IMR-90 (cell line): ENCODE data around the gene PLA2G4A. TPM values are rescaled to one million over a fixed set of nuclear protein-coding genes. Genes with fewer than 3 reads are reported as not detected.

Experiments used
- ATAC-seq: fragments of 200-7000 bp; cut with Tn5 transposase; 2 replicates; pipeline ENCODE4 v1.9.1; 2020; ENCODE audit warnings: low read depth, mild to moderate bottlenecking, moderate library complexity
- BruUV-seq: library from RNA; stranded (reverse); fragments of 400-500 nt; replicated peaks from 2 replicates; lab custom pipeline; 2021; lab: Mats Ljungman, UMichigan
- CTCF ChIA-PET: fragments of 300-600 bp; formaldehyde crosslinking; extraction: SDS; loops from one replicate; lab custom pipeline; 2021; ENCODE audit warnings: antibody characterized with exemption; lab: Yijun Ruan, JAX
- POLR2A ChIA-PET: fragments of 300-600 bp; sonication (Branson Sonifier 250); formaldehyde crosslinking; loops from one replicate; lab custom pipeline; 2022; ENCODE audit warnings: antibody characterized with exemption; ENCODE audit not compliant: unreplicated experiment; lab: Charles Lee
- DNase-seq: peaks from one replicate; pipeline ENCODE4 v3.0.0; 2013
- H2AFZ ChIP-seq: replicated peaks from 2 replicates; pipeline ENCODE3; 2013; ENCODE audit warnings: low read length, mild to moderate bottlenecking; ENCODE audit not compliant: poor library complexity
- H2AK5ac ChIP-seq: 2 replicates; pipeline ENCODE4 v1.6.1; 2013; ENCODE audit warnings: low read depth, low read length, inconsistent platforms
- H2AK9ac ChIP-seq: replicated peaks from 2 replicates; pipeline ENCODE3; 2013; ENCODE audit warnings: mild to moderate bottlenecking, low read depth, low read length, moderate library complexity; ENCODE audit not compliant: poor library complexity
- H2BK120ac ChIP-seq: 2 replicates; pipeline ENCODE4 v1.6.1; 2013; ENCODE audit warnings: low read depth, low read length, inconsistent platforms
- H2BK15ac ChIP-seq: 3 replicates; pipeline ENCODE4 v1.6.1; 2013; ENCODE audit warnings: low read depth, low read length, inconsistent platforms
- H2BK20ac ChIP-seq: 2 replicates; pipeline ENCODE4 v1.6.1; 2013; ENCODE audit warnings: low read depth, mild to moderate bottlenecking, inconsistent platforms, low read length, moderate library complexity
- H2BK5ac ChIP-seq: 2 replicates; pipeline ENCODE4 v1.6.1; 2013; ENCODE audit warnings: mild to moderate bottlenecking, low read depth, low read length, inconsistent platforms; ENCODE audit not compliant: poor library complexity, severe bottlenecking
- H3K14ac ChIP-seq: replicated peaks from 2 replicates; pipeline ENCODE4 v1.6.1; 2013; ENCODE audit warnings: low read depth, low read length, inconsistent platforms
- H3K18ac ChIP-seq: 2 replicates; pipeline ENCODE4 v1.6.1; 2013; ENCODE audit warnings: low read depth, low read length, control low read depth
- H3K23ac ChIP-seq: 2 replicates; pipeline ENCODE4 v1.6.1; 2013; ENCODE audit warnings: low read depth, low read length, inconsistent platforms
- H3K27ac ChIP-seq: 2 replicates; pipeline ENCODE4 v1.5.1; 2013; ENCODE audit warnings: mild to moderate bottlenecking, control low read depth, low read length; ENCODE audit not compliant: insufficient read depth
- H3K27me3 ChIP-seq: 2 replicates; pipeline ENCODE4 v1.6.1; 2013; ENCODE audit warnings: low read length; ENCODE audit not compliant: control insufficient read depth, insufficient read depth
- H3K36me3 ChIP-seq: 2 replicates; pipeline ENCODE4 v1.6.1; 2013; ENCODE audit warnings: low read length, mixed read lengths; ENCODE audit not compliant: control insufficient read depth, insufficient read depth
- H3K4ac ChIP-seq: 2 replicates; pipeline ENCODE4 v1.6.1; 2013; ENCODE audit warnings: low read depth, low read length, inconsistent platforms
- H3K4me1 ChIP-seq: 2 replicates; pipeline ENCODE4 v1.6.1; 2013; ENCODE audit warnings: low read length, mixed read lengths; ENCODE audit not compliant: control insufficient read depth, insufficient read depth
- H3K4me2 ChIP-seq: 2 replicates; pipeline ENCODE4 v1.6.1; 2013; ENCODE audit warnings: low read depth, mild to moderate bottlenecking, control low read depth, low read length, moderate library complexity
- H3K4me3 ChIP-seq: 2 replicates; pipeline ENCODE4 v1.5.1; 2013; ENCODE audit warnings: low read depth, mild to moderate bottlenecking, control low read depth, low read length, moderate library complexity; ENCODE audit not compliant: insufficient read depth
- H3K56ac ChIP-seq: 2 replicates; pipeline ENCODE4 v1.6.1; 2013; ENCODE audit warnings: low read length, inconsistent platforms; ENCODE audit not compliant: insufficient read depth; ENCODE audit errors: extremely low read depth
- H3K79me1 ChIP-seq, 2 experiments: 2 replicates each; pipeline ENCODE4 v1.6.1; 2013; ENCODE audit warnings: low read length in 2 of 2, inconsistent platforms in 1 of 2, low read depth in 1 of 2
- H3K9ac ChIP-seq: 2 replicates; pipeline ENCODE4 v1.6.1; 2013; ENCODE audit warnings: low read depth, low read length, control low read depth
- H3K9me1 ChIP-seq: 2 replicates; pipeline ENCODE4 v1.6.1; 2013; ENCODE audit warnings: low read length, inconsistent platforms; ENCODE audit not compliant: insufficient read depth
- H3K9me3 ChIP-seq: 2 replicates; pipeline ENCODE4 v1.6.1; 2013; ENCODE audit warnings: low read length; ENCODE audit not compliant: control insufficient read depth, insufficient read depth
- H4K20me1 ChIP-seq: 2 replicates; pipeline ENCODE4 v1.6.1; 2013; ENCODE audit warnings: low read length, inconsistent platforms; ENCODE audit not compliant: insufficient read depth
- H4K5ac ChIP-seq: 2 replicates; pipeline ENCODE4 v1.6.1; 2013; ENCODE audit warnings: mild to moderate bottlenecking, low read depth, low read length, control low read depth
- H4K8ac ChIP-seq, 2 experiments: 2 replicates each; pipeline ENCODE4 v1.6.1; 2013; ENCODE audit warnings: low read depth in 2 of 2, low read length in 2 of 2, control low read depth in 1 of 2, inconsistent platforms in 1 of 2
- H4K91ac ChIP-seq: 2 replicates; pipeline ENCODE4 v1.6.1; 2013; ENCODE audit warnings: low read depth, low read length, inconsistent platforms; ENCODE audit not compliant: insufficient read depth
- BHLHE40 ChIP-seq: fragments of 150-350 bp; IDR thresholded peaks from 2 replicates; pipeline ENCODE4 v1.6.1; 2016; ENCODE audit warnings: mild to moderate bottlenecking, low read depth, low read length
- CEBPB ChIP-seq: IDR thresholded peaks from 2 replicates; pipeline ENCODE4 v1.6.1; 2012; ENCODE audit warnings: low read depth, low read length, improper control_type of control experiment
- CHD1 ChIP-seq: IDR thresholded peaks from 2 replicates; pipeline ENCODE4 v1.6.1; 2012; ENCODE audit warnings: low read depth, low read length, improper control_type of control experiment
- MAFK ChIP-seq: IDR thresholded peaks from 2 replicates; pipeline ENCODE4 v1.6.1; 2012; ENCODE audit warnings: low read depth, low read length, improper control_type of control experiment
- MAZ ChIP-seq: IDR thresholded peaks from 2 replicates; pipeline ENCODE4 v1.6.1; 2012; ENCODE audit warnings: low read depth, mild to moderate bottlenecking, low read length, improper control_type of control experiment, moderate library complexity, borderline replicate concordance
- MXI1 ChIP-seq: IDR thresholded peaks from 2 replicates; pipeline ENCODE4 v1.6.1; 2012; ENCODE audit warnings: low read depth, mild to moderate bottlenecking, low read length, moderate library complexity, borderline replicate concordance
- NFE2L2 ChIP-seq: fragments of 150-350 bp; IDR thresholded peaks from 2 replicates; pipeline ENCODE4 v1.6.1; 2016; ENCODE audit warnings: low read depth, mild to moderate bottlenecking, low read length
- POLR2A ChIP-seq: IDR thresholded peaks from 2 replicates; pipeline ENCODE4 v1.6.1; 2012; ENCODE audit warnings: mild to moderate bottlenecking, low read depth, low read length
- RAD21 ChIP-seq: IDR thresholded peaks from 2 replicates; pipeline ENCODE4 v1.6.1; 2012; ENCODE audit warnings: low read length, improper control_type of control experiment
- RCOR1 ChIP-seq: IDR thresholded peaks from 2 replicates; pipeline ENCODE4 v1.6.1; 2012; ENCODE audit warnings: mild to moderate bottlenecking, low read length, improper control_type of control experiment; ENCODE audit not compliant: insufficient replicate concordance
- RFX5 ChIP-seq: IDR thresholded peaks from 2 replicates; pipeline ENCODE4 v1.8.0; 2012; ENCODE audit warnings: low read depth, mild to moderate bottlenecking, low read length, moderate library complexity
- SMC3 ChIP-seq: fragments of 150-350 bp; IDR thresholded peaks from 2 replicates; pipeline ENCODE4 v1.6.1; 2016; ENCODE audit warnings: low read depth, mild to moderate bottlenecking, antibody characterized with exemption, low read length, moderate library complexity
- WGBS, 2 experiments: methylation state at CpG; one replicate each; pipeline versions ENCODE4 v1.1.5 to v1.1.7; 2013; ENCODE audit warnings: missing lambda C conversion rate in 2 of 2; ENCODE audit not compliant: insufficient read length in 1 of 2; ENCODE audit errors: extremely low coverage in 2 of 2; 5-methylcytosine and 5-hydroxymethylcytosine counted together
- dilution Hi-C: fragments of 300-500 bp; cut with HindIII; formaldehyde crosslinking; loops from one replicate; pipeline ENCODE4 v1.14.3; 2018; ENCODE audit warnings: low sequenced_read_pairs; ENCODE audit not compliant: unreplicated experiment
- in situ Hi-C: fragments of 300-500 bp; cut with MboI; formaldehyde crosslinking; loops from 3 replicates; pipeline ENCODE4 v1.14.3; 2019; ENCODE audit warnings: low sequenced_read_pairs, inconsistent platforms, mixed read lengths
- intact Hi-C: fragments of 100-400 bp; cut with micrococcal nuclease; formaldehyde crosslinking; loops from 2 replicates; pipeline ENCODE4 v1.10.0; 2022
- polyA plus RNA-seq, 3 experiments: library from polyadenylated mRNA; depleted of rRNA; stranded (reverse); fragments of >200 nt; gene quantifications; 2 replicates each; pipeline ENCODE4 v1.2.3, GENCODE V29; 2012; ENCODE audit warnings: low replicate concordance in 1 of 3
- total RNA-seq: library from RNA; depleted of rRNA; stranded (reverse); fragments of >200 nt; gene quantifications from 2 replicates; pipeline ENCODE4 v1.2.3, GENCODE V29; 2012
- TF ChIP-seq, protein P1 (sequence below): fragments of 150-350 bp; IDR thresholded peaks from 2 replicates; pipeline ENCODE4 v1.6.1; 2017; ENCODE audit warnings: mild to moderate bottlenecking, antibody characterized with exemption, low read length, low read depth
- TF ChIP-seq, protein P2 (sequence below): fragments of 150-350 bp; IDR thresholded peaks from 2 replicates; pipeline ENCODE4 v1.6.1; 2016; ENCODE audit warnings: low read depth, mild to moderate bottlenecking, low read length, moderate library complexity, borderline replicate concordance

Gene PLA2G4A
- total and polyA plus RNA-seq, 2 of the 4 experiments (the other 2 are of a cell fraction): 1.6 to 3.8 TPM

DNA sequence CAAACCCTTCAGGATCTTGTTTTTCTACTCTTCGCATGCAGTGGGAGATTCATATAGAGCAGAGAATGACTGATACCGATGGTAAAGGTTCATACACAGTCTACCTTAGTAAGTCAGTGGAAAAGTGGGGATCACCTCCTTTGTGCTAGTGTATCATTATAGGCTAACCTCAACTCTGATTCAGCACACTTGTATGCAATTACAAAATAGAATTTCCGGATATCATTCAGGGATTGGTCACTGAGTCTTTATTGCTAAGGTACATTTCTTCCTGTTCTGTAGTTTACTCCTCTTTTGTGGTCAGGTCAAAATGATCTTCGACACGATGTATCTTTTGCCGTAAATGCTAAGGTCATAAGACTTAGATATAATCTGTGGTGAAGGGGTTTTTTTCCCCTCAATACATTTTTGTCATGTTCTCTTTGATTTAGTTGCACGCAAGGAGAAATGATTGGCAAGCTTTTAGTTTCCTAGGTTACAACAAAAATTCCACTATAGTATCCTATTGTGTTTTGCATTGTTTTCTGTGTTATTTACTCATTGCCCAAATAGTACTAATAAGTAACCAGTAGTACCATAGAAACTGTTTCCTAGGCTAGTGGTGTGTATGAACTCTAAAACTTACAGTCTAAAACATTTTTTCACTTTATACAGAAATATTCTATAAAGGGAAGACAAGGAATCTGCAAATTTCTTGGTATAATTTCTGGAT is 35.7 kb upstream of the PLA2G4A start (continued):
- TF ChIP-seq RFX5 (no peak), CHD1 (no peak)

DNA sequence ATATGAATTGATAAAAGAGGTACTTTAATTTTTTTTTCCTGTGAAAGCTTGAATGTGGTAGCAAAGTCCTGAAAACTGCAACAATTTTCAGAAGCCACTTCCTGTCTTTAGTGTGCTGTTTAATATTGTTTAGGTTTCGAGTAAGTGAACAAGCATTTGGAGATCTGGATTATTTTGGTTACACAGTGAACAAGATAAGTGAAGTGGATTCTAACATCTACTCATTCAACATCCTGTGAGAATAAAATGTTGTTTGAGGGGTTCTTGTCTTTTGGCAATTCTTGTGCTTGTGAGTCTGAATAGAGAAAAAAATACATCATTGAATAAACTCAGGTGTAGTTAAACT is 35.2 kb upstream of the PLA2G4A start:
- H2BK15ac ChIP-seq: no peak overlapping the region
- H3K9ac ChIP-seq: no peak overlapping the region
- peak; percentile 40 for ATAC-seq
- no TSS peak for BruUV-seq
- H4K5ac ChIP-seq: no peak overlapping the region
- H3K4me3 ChIP-seq: no peak overlapping the region
- no peak overlapping the region for H3K56ac ChIP-seq
- no peaks in the 10 kb centered on the region for H3K36me3 ChIP-seq
- no peak overlapping the region for H2AFZ ChIP-seq
- H2BK5ac ChIP-seq: no peak overlapping the region
- no peaks in the 10 kb centered on the region for H3K27me3 ChIP-seq
- DNase-seq: peak; percentile 47
- H2BK120ac ChIP-seq: no peak overlapping the region
- no peaks in the 10 kb centered on the region for H3K79me1 ChIP-seq
- H4K91ac ChIP-seq: no peak overlapping the region
- H2BK20ac ChIP-seq: no peak overlapping the region; the same call in 1 of the 2 replicates
- H3K4me2 ChIP-seq: no peak overlapping the region
- H3K27ac ChIP-seq: no peak overlapping the region
- dilution Hi-C loops: no loop called here
- no peaks in the 10 kb centered on the region for H4K20me1 ChIP-seq
- no peak overlapping the region for H2AK5ac ChIP-seq
- intact Hi-C loops: no loop called here
- H3K4ac ChIP-seq: no peak overlapping the region
- H3K9me3 ChIP-seq: no peaks in the 10 kb centered on the region
- H3K4me1 ChIP-seq: no peaks in the 10 kb centered on the region; the same call in 1 of the 2 replicates
- in situ Hi-C loops: no loop called here
- H4K8ac ChIP-seq: no peak overlapping the region
- H3K18ac ChIP-seq: no peak overlapping the region
- H2AK9ac ChIP-seq: no peak overlapping the region
- CTCF ChIA-PET: interaction anchor here (0.6 kb wide), 1 partner anchor 86 kb away, joined by 3 read pairs; no protein-coding TSS in a partner anchor
- POLR2A ChIA-PET: no interaction called here
- no peak overlapping the region for H3K14ac ChIP-seq
- no peaks in the 10 kb centered on the region; the same call in 1 of the 2 replicates for H3K9me1 ChIP-seq
- no CpG with 5 or more reads among the region's 1 CpG for WGBS, 2 experiments
- H3K23ac ChIP-seq: no peak overlapping the region
- no peak for TF ChIP-seq CEBPB
- TF ChIP-seq, protein P1, sequence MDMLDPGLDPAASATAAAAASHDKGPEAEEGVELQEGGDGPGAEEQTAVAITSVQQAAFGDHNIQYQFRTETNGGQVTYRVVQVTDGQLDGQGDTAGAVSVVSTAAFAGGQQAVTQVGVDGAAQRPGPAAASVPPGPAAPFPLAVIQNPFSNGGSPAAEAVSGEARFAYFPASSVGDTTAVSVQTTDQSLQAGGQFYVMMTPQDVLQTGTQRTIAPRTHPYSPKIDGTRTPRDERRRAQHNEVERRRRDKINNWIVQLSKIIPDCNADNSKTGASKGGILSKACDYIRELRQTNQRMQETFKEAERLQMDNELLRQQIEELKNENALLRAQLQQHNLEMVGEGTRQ: no peak
- TF ChIP-seq POLR2A: no peak
- TF ChIP-seq MXI1: no peak
- TF ChIP-seq CHD1: no peak
- no peak for TF ChIP-seq MAFK
- no peak for TF ChIP-seq RFX5
- no peak for TF ChIP-seq RCOR1
- no peak for TF ChIP-seq NFE2L2
- no peak for TF ChIP-seq MAZ
- TF ChIP-seq RAD21: no peak
- TF ChIP-seq SMC3: no peak
- TF ChIP-seq BHLHE40: no peak
- TF ChIP-seq, protein P2, sequence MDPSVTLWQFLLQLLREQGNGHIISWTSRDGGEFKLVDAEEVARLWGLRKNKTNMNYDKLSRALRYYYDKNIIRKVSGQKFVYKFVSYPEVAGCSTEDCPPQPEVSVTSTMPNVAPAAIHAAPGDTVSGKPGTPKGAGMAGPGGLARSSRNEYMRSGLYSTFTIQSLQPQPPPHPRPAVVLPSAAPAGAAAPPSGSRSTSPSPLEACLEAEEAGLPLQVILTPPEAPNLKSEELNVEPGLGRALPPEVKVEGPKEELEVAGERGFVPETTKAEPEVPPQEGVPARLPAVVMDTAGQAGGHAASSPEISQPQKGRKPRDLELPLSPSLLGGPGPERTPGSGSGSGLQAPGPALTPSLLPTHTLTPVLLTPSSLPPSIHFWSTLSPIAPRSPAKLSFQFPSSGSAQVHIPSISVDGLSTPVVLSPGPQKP: no peak
